NCI-H1092 (cell line): ENCODE data around the gene PNMA8C.
A peak's percentile ranks its signal among the peaks of the same experiment; 100 is the strongest.
"Not testable (repeated sequence)": the region's sequence is repeated elsewhere in the genome, so short reads cannot be mapped to it uniquely, and the experiment has no call there.

Source experiments
- DNase-seq: peaks from one replicate; lab custom pipeline; 2025; lab: John Stamatoyannopoulos, UW

The PNMA8C gene

GRCh38 chr19:46447006-46447405 is 18.3 kb upstream of the PNMA8C start:
- no peak for DNase-seq

- no peak for DNase-seq
These were observed 17.3 kb upstream of the PNMA8C start for GRCh38 chr19:46446021-46446420.

GRCh38 chr19:46442808-46443450 is 14.2 kb upstream of the PNMA8C start:
- no peak for DNase-seq

- DNase-seq = no peak
These were observed 13.1 kb upstream of the PNMA8C start for GRCh38 chr19:46441866-46442265.

GRCh38 chr19:46435689-46436088 is 7.0 kb upstream of the PNMA8C start:
- DNase-seq = not testable (repeated sequence)

GRCh38 chr19:46435009-46435408 is 6.3 kb upstream of the PNMA8C start:
- no peak for DNase-seq

- DNase-seq = not testable (repeated sequence)
These were observed 4.7 kb upstream of the PNMA8C start for GRCh38 chr19:46433470-46433869.

- DNase-seq = no peak
These were observed 3.1 kb upstream of the PNMA8C start for GRCh38 chr19:46431824-46432223.

- DNase-seq = no peak
These were observed 1.3 kb upstream of the PNMA8C start for GRCh38 chr19:46429999-46430398.

- DNase-seq = no peak
These were observed 1.2 kb downstream of the PNMA8C start for GRCh38 chr19:46427518-46428045.

GRCh38 chr19:46426506-46427162 is 2.1 kb downstream of the PNMA8C start:
- peak; percentile 42 for DNase-seq

- no peak for DNase-seq
These were observed 2.7 kb downstream of the PNMA8C start for GRCh38 chr19:46426035-46426505.

- DNase-seq = no peak
These were observed 5.5 kb downstream of the PNMA8C start for GRCh38 chr19:46423188-46423587.

GRCh38 chr19:46422344-46422743 is 6.4 kb downstream of the PNMA8C start:
- DNase-seq = no peak

GRCh38 chr19:46420056-46420455 is 8.7 kb downstream of the PNMA8C start:
- DNase-seq = no peak

GRCh38 chr19:46415804-46416709 is 12.7 kb downstream of the PNMA8C start:
- DNase-seq = peak; percentile 77

- not testable (repeated sequence) for DNase-seq
These were observed 13.8 kb downstream of the PNMA8C start for GRCh38 chr19:46414899-46415298.

GRCh38 chr19:46413262-46414031 is 15.3 kb downstream of the PNMA8C start, which contains the start of gene CCDC8:
CCDC8 (minus strand) TSS chr19:46413564; CDS start chr19:46412810, 754 bp downstream.
- DNase-seq = no peak

- DNase-seq = no peak
These were observed 16.0 kb downstream of the PNMA8C start for GRCh38 chr19:46412650-46413261.

- no peak for DNase-seq
These were observed 16.6 kb downstream of the PNMA8C start for GRCh38 chr19:46411925-46412649.
